Measurements from ENCODE around the gene CTU2.

- no peak for TF ChIP-seq POLR2AphosphoS5 (IDR thresholded peaks at IDR 0.05; ENCODE audit: low read depth, low read length)
- TF ChIP-seq, protein P1, sequence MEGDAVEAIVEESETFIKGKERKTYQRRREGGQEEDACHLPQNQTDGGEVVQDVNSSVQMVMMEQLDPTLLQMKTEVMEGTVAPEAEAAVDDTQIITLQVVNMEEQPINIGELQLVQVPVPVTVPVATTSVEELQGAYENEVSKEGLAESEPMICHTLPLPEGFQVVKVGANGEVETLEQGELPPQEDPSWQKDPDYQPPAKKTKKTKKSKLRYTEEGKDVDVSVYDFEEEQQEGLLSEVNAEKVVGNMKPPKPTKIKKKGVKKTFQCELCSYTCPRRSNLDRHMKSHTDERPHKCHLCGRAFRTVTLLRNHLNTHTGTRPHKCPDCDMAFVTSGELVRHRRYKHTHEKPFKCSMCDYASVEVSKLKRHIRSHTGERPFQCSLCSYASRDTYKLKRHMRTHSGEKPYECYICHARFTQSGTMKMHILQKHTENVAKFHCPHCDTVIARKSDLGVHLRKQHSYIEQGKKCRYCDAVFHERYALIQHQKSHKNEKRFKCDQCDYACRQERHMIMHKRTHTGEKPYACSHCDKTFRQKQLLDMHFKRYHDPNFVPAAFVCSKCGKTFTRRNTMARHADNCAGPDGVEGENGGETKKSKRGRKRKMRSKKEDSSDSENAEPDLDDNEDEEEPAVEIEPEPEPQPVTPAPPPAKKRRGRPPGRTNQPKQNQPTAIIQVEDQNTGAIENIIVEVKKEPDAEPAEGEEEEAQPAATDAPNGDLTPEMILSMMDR (IDR thresholded peaks at IDR 0.05) = no peak
- no peak for TF ChIP-seq PBX3 (IDR thresholded peaks at IDR 0.05)
- no peak for TF ChIP-seq SMC3 (IDR thresholded peaks at IDR 0.05; ENCODE audit: low read depth, low read length)
- no peak for TF ChIP-seq CHD2 (IDR thresholded peaks at IDR 0.05; ENCODE audit: low read length, partially characterized antibody)
- TF ChIP-seq RXRA (IDR thresholded peaks at IDR 0.05; ENCODE audit: borderline replicate concordance, low read depth) = no peak
- TF ChIP-seq MAX (IDR thresholded peaks at IDR 0.05; ENCODE audit: low read depth) = no peak
Observed at GRCh38 chr16:88661468-88661867, 44.8 kb upstream of the CTU2 start.
